Astrocyte of the cerebellum (primary cell): ENCODE results near the gene RGS12.

Experiments
- DNase-seq: peaks from one replicate; pipeline ENCODE4 v3.0.0-alpha.2; 2011; ENCODE audit warnings: low read depth
- H3K4me3 ChIP-seq: 2 replicates; pipeline ENCODE4 v1.5.1; 2011; ENCODE audit warnings: mild to moderate bottlenecking, low read depth, low read length, moderate library complexity
- in situ Hi-C: cut with HindIII; loops from 2 replicates; pipeline ENCODE4 v1.10.0; 2017; ENCODE audit warnings: low sequenced_read_pairs
- TF ChIP-seq, protein P1 (sequence below): IDR thresholded peaks from 2 replicates; pipeline ENCODE4 v1.5.1; 2012; ENCODE audit warnings: low read length, low read depth, moderate library complexity, mild to moderate bottlenecking; ENCODE audit errors: missing control alignments

The RGS12 gene, protein sequence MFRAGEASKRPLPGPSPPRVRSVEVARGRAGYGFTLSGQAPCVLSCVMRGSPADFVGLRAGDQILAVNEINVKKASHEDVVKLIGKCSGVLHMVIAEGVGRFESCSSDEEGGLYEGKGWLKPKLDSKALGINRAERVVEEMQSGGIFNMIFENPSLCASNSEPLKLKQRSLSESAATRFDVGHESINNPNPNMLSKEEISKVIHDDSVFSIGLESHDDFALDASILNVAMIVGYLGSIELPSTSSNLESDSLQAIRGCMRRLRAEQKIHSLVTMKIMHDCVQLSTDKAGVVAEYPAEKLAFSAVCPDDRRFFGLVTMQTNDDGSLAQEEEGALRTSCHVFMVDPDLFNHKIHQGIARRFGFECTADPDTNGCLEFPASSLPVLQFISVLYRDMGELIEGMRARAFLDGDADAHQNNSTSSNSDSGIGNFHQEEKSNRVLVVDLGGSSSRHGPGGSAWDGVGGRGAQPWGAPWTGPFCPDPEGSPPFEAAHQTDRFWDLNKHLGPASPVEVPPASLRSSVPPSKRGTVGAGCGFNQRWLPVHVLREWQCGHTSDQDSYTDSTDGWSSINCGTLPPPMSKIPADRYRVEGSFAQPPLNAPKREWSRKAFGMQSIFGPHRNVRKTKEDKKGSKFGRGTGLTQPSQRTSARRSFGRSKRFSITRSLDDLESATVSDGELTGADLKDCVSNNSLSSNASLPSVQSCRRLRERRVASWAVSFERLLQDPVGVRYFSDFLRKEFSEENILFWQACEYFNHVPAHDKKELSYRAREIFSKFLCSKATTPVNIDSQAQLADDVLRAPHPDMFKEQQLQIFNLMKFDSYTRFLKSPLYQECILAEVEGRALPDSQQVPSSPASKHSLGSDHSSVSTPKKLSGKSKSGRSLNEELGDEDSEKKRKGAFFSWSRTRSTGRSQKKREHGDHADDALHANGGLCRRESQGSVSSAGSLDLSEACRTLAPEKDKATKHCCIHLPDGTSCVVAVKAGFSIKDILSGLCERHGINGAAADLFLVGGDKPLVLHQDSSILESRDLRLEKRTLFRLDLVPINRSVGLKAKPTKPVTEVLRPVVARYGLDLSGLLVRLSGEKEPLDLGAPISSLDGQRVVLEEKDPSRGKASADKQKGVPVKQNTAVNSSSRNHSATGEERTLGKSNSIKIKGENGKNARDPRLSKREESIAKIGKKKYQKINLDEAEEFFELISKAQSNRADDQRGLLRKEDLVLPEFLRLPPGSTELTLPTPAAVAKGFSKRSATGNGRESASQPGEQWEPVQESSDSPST (N-terminal part only)

DNA sequence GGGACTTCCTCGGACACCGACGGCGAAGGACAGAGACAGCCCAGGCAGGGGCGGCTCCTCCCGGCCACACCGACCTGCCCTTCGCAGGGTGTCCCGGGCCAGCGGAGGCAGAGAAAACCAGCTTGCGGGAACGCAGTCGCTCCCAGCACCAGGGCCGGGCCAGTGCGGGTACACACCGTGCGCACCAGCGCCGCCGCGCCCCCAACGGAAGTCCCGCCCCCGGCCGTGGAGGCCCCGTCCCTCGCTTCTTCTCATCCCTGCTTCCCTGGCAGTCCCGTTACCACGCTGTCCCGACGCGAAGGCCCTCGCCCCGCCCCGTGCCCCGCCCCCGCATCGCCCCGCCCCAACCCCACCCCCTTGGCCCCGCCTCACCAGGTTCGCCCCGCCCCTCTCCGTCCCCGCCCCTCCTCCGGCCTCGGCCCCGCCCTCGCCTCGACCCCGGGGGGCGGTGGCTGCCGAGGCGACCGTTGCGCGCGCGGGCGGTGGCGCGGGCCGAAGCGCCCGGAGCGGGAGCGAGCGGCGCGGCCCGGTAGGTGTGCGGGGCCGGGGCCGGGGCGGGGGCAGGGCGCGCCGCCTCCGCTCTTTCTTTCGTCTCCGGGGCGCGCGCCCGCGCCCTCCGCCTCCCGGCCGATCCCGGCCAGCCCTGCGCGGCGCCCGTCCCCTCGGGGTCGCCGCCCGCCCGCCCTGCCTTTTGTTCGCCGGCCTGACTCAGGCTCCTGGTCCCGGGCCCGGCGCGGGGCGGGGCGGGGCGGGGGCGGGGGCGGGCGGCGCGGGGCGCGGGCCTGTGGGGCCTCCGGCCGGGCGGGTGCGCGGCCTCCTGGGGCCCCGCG is at the start of gene RGS12:
RGS12 (plus strand) TSS at position 451 of the 830 bp plus-strand sequence. CDS start 23,150 bp downstream, outside the sequence.
- H3K4me3 ChIP-seq = peak within 1 kb of the TSS; percentile 70
- DNase-seq = peak; percentile 83
- in situ Hi-C loops = no loop called here
- TF ChIP-seq, protein P1, sequence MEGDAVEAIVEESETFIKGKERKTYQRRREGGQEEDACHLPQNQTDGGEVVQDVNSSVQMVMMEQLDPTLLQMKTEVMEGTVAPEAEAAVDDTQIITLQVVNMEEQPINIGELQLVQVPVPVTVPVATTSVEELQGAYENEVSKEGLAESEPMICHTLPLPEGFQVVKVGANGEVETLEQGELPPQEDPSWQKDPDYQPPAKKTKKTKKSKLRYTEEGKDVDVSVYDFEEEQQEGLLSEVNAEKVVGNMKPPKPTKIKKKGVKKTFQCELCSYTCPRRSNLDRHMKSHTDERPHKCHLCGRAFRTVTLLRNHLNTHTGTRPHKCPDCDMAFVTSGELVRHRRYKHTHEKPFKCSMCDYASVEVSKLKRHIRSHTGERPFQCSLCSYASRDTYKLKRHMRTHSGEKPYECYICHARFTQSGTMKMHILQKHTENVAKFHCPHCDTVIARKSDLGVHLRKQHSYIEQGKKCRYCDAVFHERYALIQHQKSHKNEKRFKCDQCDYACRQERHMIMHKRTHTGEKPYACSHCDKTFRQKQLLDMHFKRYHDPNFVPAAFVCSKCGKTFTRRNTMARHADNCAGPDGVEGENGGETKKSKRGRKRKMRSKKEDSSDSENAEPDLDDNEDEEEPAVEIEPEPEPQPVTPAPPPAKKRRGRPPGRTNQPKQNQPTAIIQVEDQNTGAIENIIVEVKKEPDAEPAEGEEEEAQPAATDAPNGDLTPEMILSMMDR = no peak

GRCh38 chr4:3243136-3243780 is 49.6 kb upstream of the RGS12 start:
- TF ChIP-seq, protein P1 = no peak
- in situ Hi-C loops = no loop called here
- no peak for DNase-seq
- no peak overlapping the region for H3K4me3 ChIP-seq

DNA sequence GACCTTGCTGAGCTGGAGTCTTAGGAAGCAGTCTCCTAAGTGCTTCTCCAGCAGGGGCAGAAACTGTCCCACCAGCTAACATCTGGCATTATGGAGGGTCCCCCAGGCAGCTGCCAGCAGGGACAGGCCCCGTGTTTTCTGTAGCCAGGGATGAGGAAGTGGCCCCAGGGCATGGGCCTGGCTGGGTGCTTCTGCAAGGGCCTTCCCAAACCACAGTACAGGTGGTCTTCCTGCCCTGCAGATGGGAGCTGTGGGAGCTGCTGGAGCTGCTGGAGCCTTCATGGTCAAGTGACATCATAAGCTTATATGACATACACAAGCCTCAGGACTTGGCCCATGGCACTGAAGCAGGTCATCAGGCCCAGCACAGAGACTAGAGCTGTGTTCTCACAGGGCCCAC is 48.8 kb upstream of the RGS12 start:
- DNase-seq = no peak
- in situ Hi-C loops = no loop called here
- H3K4me3 ChIP-seq = no peak overlapping the region
- TF ChIP-seq, protein P1 = no peak

- in situ Hi-C loops = no loop called here
Measured at GRCh38 chr4:3244747-3245146, 48.1 kb upstream of the RGS12 start.

GRCh38 chr4:3245676-3246075 is 47.1 kb upstream of the RGS12 start:
- in situ Hi-C loops = no loop called here
- no peak for DNase-seq

More at GRCh38 chr4:3244747-3245146, 48.1 kb upstream of the RGS12 start:
- TF ChIP-seq, protein P1 = no peak
- H3K4me3 ChIP-seq = no peak overlapping the region
- no peak for DNase-seq

More at GRCh38 chr4:3245676-3246075, 47.1 kb upstream of the RGS12 start:
- TF ChIP-seq, protein P1 = no peak
- no peak overlapping the region for H3K4me3 ChIP-seq
